DMS 273 (cell line): ENCODE measurements around the gene ERFE.
"Not testable (repeated sequence)": the region's sequence is repeated elsewhere in the genome, so short reads cannot be mapped to it uniquely, and the experiment has no call there.

Source experiments
- DNase-seq: peaks from one replicate; lab custom pipeline; 2025; ENCODE audit not compliant: unreplicated experiment; lab: John Stamatoyannopoulos, UW

The ERFE gene

GRCh38 chr2:238168196-238169047 is 9.7 kb downstream of the ERFE start:
- DNase-seq, result no peak

- no peak for DNase-seq
Observed at GRCh38 chr2:238169048-238169707, 10.4 kb downstream of the ERFE start.

- DNase-seq, result peak; percentile 75
Observed at GRCh38 chr2:238169708-238170251, 11.0 kb downstream of the ERFE start.

- no peak for DNase-seq
Observed at GRCh38 chr2:238170386-238171071, 11.8 kb downstream of the ERFE start.

- DNase-seq, result not testable (repeated sequence)
Observed at GRCh38 chr2:238171072-238171431, 12.3 kb downstream of the ERFE start.

- DNase-seq, result no peak
Observed at GRCh38 chr2:238171575-238172187, 12.9 kb downstream of the ERFE start.

- no peak for DNase-seq
Observed at GRCh38 chr2:238172439-238172838, 13.7 kb downstream of the ERFE start.

- DNase-seq, result peak; percentile 31
Observed at GRCh38 chr2:238173692-238174091, 14.9 kb downstream of the ERFE start.

- no peak for DNase-seq
Observed at GRCh38 chr2:238174291-238174690, 15.5 kb downstream of the ERFE start.

GRCh38 chr2:238174701-238175100 is 15.9 kb downstream of the ERFE start:
- DNase-seq, result no peak

GRCh38 chr2:238176613-238177012 is 17.8 kb downstream of the ERFE start:
- DNase-seq, result no peak

- no peak for DNase-seq
Observed at GRCh38 chr2:238180554-238180953, 21.8 kb downstream of the ERFE start.

GRCh38 chr2:238182362-238182761 is 23.6 kb downstream of the ERFE start:
- no peak for DNase-seq

- no peak for DNase-seq
Observed at GRCh38 chr2:238183821-238184220, 25.1 kb downstream of the ERFE start.

GRCh38 chr2:238187618-238188548 is 29.1 kb downstream of the ERFE start:
- DNase-seq, result no peak

- DNase-seq, result no peak
Observed at GRCh38 chr2:238190445-238190844, 31.7 kb downstream of the ERFE start.

- DNase-seq, result peak; percentile 49
Observed at GRCh38 chr2:238202326-238203093, 43.7 kb downstream of the ERFE start.

GRCh38 chr2:238203094-238203972 is 44.6 kb downstream of the ERFE start, which contains the start of gene ILKAP:
TSS of gene ILKAP (minus strand) at chr2:238203695. CDS start at chr2:238203553, 142 bp downstream.
- peak; percentile 95 for DNase-seq
